ENCODE measurements around the gene DARS1.

DNA sequence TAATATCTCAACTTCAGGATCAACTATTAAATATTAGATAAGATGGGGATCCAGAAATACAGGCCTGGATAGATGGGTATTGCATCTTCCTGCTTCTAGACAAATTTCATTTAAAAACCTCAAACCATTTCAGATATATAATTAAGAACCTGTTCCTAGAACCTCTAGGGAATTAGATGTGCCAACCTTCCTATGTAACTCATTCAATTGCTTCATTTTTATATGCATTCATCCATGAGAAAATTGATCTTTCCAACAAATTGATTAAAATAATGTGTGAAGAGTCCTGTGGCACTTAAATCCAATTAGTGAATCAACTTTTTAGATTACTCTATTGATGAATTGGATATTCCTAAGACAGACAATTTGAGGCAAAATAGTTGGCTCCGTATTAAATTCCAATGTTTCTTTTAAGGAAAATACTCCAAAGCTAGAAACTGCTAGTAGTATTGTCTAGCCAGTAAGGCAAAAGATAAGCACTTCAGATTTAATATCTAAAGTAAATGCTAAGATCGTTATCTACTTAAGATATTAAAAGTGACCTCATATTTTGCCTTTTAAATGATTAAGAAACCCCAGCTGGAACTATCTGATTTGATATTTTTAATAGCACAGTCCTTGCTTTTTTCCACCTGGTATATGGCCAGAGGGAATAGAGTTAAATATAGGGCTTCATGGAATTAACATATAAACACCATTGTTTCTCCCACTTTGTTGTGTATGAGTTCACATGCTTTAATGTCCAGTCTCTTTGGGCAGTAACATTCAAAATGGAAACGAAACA is 35.8 kb downstream of the DARS1 start:
- TF ChIP-seq CTCF (IDR thresholded peaks at IDR 0.05) (no peak), POLR2A (IDR thresholded peaks at IDR 0.05) (no peak)
